Endothelial cell (in vitro differentiated cells): ENCODE results near the gene ACTN2. TPM values are rescaled to one million over a fixed set of nuclear protein-coding genes. Genes with fewer than 3 reads are reported as not detected.

ENCODE experiments used
- DNase-seq: peaks from one replicate; pipeline ENCODE4 v3.0.0; 2021; ENCODE audit warnings: low spot score
- H3K27ac Mint-ChIP-seq: one replicate; pipeline ENCODE4 v1.8.0; 2021; ENCODE audit warnings: mixed read lengths, inconsistent platforms; ENCODE audit not compliant: unreplicated experiment
- H3K27me3 Mint-ChIP-seq: one replicate; pipeline ENCODE4 v1.8.0; 2021; ENCODE audit warnings: mild to moderate bottlenecking, moderate library complexity, mixed read lengths, inconsistent platforms; ENCODE audit not compliant: unreplicated experiment
- H3K36me3 Mint-ChIP-seq: one replicate; pipeline ENCODE4 v1.8.0; 2021; ENCODE audit warnings: mild to moderate bottlenecking, low read depth, mixed read lengths, inconsistent platforms; ENCODE audit not compliant: unreplicated experiment
- H3K4me1 Mint-ChIP-seq: one replicate; pipeline ENCODE4 v1.8.0; 2021; ENCODE audit warnings: mild to moderate bottlenecking, mixed read lengths, inconsistent platforms; ENCODE audit not compliant: unreplicated experiment
- H3K4me3 Mint-ChIP-seq: one replicate; pipeline ENCODE4 v1.8.0; 2021; ENCODE audit warnings: mild to moderate bottlenecking, mixed read lengths, inconsistent platforms; ENCODE audit not compliant: unreplicated experiment
- H3K9me3 Mint-ChIP-seq: one replicate; pipeline ENCODE4 v1.8.0; 2021; ENCODE audit warnings: mixed read lengths, inconsistent platforms; ENCODE audit not compliant: unreplicated experiment
- total RNA-seq: library from RNA; stranded (reverse); fragmentation: NEBNext Ultra II Directional; extraction: Animal tissue kit (Norgen Biotek cat#: 25700); gene quantifications from one replicate; pipeline ENCODE4 v1.2.1, GENCODE V29; 2021; ENCODE audit not compliant: unreplicated experiment
- TF ChIP-seq, protein P1 (sequence below): fragments of 200-600 bp; sonication (generic); IDR thresholded peaks from one replicate; pipeline ENCODE4 v1.5.0; 2021; ENCODE audit warnings: antibody characterized with exemption; ENCODE audit not compliant: unreplicated experiment

Gene ACTN2
- total RNA-seq, 1 donor from 2014 or later: 0.21 TPM

- no peak for DNase-seq
- H3K4me1 Mint-ChIP-seq: no peaks in the 10 kb centered on the region
- no peak overlapping the region for H3K4me3 Mint-ChIP-seq
- no peak overlapping the region for H3K27ac Mint-ChIP-seq
- TF ChIP-seq, protein P1, sequence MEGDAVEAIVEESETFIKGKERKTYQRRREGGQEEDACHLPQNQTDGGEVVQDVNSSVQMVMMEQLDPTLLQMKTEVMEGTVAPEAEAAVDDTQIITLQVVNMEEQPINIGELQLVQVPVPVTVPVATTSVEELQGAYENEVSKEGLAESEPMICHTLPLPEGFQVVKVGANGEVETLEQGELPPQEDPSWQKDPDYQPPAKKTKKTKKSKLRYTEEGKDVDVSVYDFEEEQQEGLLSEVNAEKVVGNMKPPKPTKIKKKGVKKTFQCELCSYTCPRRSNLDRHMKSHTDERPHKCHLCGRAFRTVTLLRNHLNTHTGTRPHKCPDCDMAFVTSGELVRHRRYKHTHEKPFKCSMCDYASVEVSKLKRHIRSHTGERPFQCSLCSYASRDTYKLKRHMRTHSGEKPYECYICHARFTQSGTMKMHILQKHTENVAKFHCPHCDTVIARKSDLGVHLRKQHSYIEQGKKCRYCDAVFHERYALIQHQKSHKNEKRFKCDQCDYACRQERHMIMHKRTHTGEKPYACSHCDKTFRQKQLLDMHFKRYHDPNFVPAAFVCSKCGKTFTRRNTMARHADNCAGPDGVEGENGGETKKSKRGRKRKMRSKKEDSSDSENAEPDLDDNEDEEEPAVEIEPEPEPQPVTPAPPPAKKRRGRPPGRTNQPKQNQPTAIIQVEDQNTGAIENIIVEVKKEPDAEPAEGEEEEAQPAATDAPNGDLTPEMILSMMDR: no peak
- H3K9me3 Mint-ChIP-seq: no peaks in the 10 kb centered on the region
- peaks cover 4% of the 10 kb centered on the region for H3K27me3 Mint-ChIP-seq
- no peaks in the 10 kb centered on the region for H3K36me3 Mint-ChIP-seq
Observed at GRCh38 chr1:236710328-236710892, 24.1 kb downstream of the ACTN2 start.

DNA sequence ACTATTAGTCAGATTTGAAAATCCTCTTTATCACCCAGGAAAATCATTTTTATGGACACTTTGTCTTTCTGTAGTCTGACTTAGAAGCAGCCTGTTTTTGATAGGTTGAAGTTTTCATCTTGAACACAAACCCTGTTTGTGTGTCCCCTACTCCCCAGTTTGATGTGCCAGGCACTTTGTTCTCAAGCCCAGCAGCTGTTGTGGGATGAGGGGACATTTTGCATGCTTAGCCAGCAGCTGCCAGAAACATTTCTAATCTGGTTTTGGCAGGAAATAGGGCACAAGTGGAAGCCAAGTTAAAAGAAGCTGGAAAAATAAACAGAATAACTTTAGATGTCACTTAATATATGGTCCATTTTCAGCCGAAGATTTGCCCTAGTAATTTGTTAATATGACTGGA, 29.9 kb downstream of the ACTN2 start:
- Mint-ChIP-seq H3K4me3 (no peak overlapping the region), H3K9me3 (no peaks in the 10 kb centered on the region), H3K36me3 (no peaks in the 10 kb centered on the region), H3K27me3 (peaks cover 4% of the 10 kb centered on the region), H3K27ac (no peak overlapping the region), H3K4me1 (no peaks in the 10 kb centered on the region)
- DNase-seq: no peak
- TF ChIP-seq, protein P1: no peak

DNA sequence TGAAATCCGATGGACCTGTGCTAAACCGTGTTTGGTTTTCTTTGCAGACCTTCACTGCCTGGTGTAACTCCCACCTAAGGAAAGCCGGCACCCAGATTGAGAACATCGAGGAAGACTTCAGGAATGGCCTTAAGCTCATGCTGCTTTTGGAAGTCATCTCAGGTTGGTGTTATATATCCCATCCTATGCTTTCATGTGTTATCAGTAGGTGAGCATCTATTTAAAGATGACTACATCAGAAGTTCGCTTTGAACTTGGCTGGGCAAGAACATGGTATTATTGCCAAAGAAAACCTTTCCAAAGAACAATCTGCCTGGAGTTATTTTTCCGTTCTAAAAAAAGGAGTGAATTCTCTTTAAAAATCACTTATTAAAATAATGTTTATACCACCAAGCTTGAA, 31.5 kb downstream of the ACTN2 start:
- Mint-ChIP-seq H3K27ac (no peak overlapping the region), H3K36me3 (no peaks in the 10 kb centered on the region), H3K27me3 (peaks cover 2% of the 10 kb centered on the region), H3K4me3 (no peak overlapping the region), H3K9me3 (no peaks in the 10 kb centered on the region), H3K4me1 (no peaks in the 10 kb centered on the region)
- DNase-seq: no peak
- TF ChIP-seq, protein P1: no peak

- Mint-ChIP-seq H3K4me3 (no peak overlapping the region), H3K27ac (no peak overlapping the region), H3K36me3 (no peaks in the 10 kb centered on the region), H3K9me3 (no peaks in the 10 kb centered on the region), H3K4me1 (no peaks in the 10 kb centered on the region), H3K27me3 (peaks cover under 1% of the 10 kb centered on the region)
- TF ChIP-seq, protein P1: no peak
- no peak for DNase-seq
Observed at GRCh38 chr1:236718328-236718727, 32.0 kb downstream of the ACTN2 start.

GRCh38 chr1:236720206-236720605, 33.9 kb downstream of the ACTN2 start:
- Mint-ChIP-seq H3K27me3 (peaks cover 2% of the 10 kb centered on the region), H3K27ac (no peak overlapping the region), H3K4me3 (no peak overlapping the region), H3K4me1 (no peaks in the 10 kb centered on the region), H3K36me3 (no peaks in the 10 kb centered on the region), H3K9me3 (no peaks in the 10 kb centered on the region)
- no peak for DNase-seq
- TF ChIP-seq, protein P1: no peak
